HL-60 (cell line): ENCODE data around the gene TGFB1.

Experiments used
- DNase-seq, 2 experiments: peaks; one replicate each; pipeline ENCODE4 v3.0.0-alpha.2; 2010 to 2020; ENCODE audit warnings: low read depth in 1 of 2, low spot score in 1 of 2
- H3K27ac ChIP-seq: fragments of 250-450 bp; sonication (Bioruptor Pico); replicated peaks from 2 replicates; pipeline ENCODE4 v1.5.1; 2020; ENCODE audit warnings: mild to moderate bottlenecking, moderate library complexity
- H3K27me3 ChIP-seq: fragments of 250-450 bp; sonication (Bioruptor Pico); 2 replicates; pipeline ENCODE4 v1.5.1; 2021; ENCODE audit warnings: mild to moderate bottlenecking, moderate library complexity; ENCODE audit not compliant: insufficient read depth, poor library complexity, severe bottlenecking
- H3K4me3 ChIP-seq: replicated peaks from 2 replicates; pipeline ENCODE4 v1.5.1; 2011; ENCODE audit warnings: mild to moderate bottlenecking, control low read depth, low read length; ENCODE audit not compliant: insufficient read depth
- GABPA ChIP-seq: IDR thresholded peaks from 2 replicates; pipeline ENCODE4 v1.6.1; 2012; ENCODE audit warnings: low read depth
- POLR2AphosphoS5 ChIP-seq: IDR thresholded peaks from 2 replicates; pipeline ENCODE4 v1.6.1; 2012; ENCODE audit warnings: low read depth
- REST ChIP-seq: IDR thresholded peaks from 2 replicates; pipeline ENCODE4 v1.6.1; 2012; ENCODE audit warnings: low read depth; ENCODE audit not compliant: insufficient replicate concordance
- SPI1 ChIP-seq: IDR thresholded peaks from 2 replicates; pipeline ENCODE4 v1.6.1; 2012; ENCODE audit warnings: low read depth, mild to moderate bottlenecking, borderline replicate concordance
- TF ChIP-seq, protein P1 (sequence below): IDR thresholded peaks from one replicate; pipeline ENCODE4 v1.5.1; 2011; ENCODE audit warnings: low read length, control low read depth, inconsistent platforms; ENCODE audit not compliant: insufficient read depth

TGFB1 gene

GRCh38 chr19:41397086-41398049 is 43.6 kb upstream of the TGFB1 start, which contains the start of the genes BCKDHA and EXOSC5:
Gene BCKDHA (plus strand): TSS chr19:41397818. CDS start chr19:41397828, 10 bp downstream.
Gene EXOSC5 (minus strand): TSS chr19:41397359. CDS start chr19:41397328, 31 bp downstream.
- DNase-seq, result peak; percentile 100
- H3K27me3 ChIP-seq, result no peaks in the 10 kb centered on the region
- TF ChIP-seq GABPA (no peak), REST (peak; percentile 45), POLR2AphosphoS5 (peak; percentile 52), SPI1 (peak; percentile 57; the same call in 1 of the 2 replicates)
- TF ChIP-seq, protein P1, sequence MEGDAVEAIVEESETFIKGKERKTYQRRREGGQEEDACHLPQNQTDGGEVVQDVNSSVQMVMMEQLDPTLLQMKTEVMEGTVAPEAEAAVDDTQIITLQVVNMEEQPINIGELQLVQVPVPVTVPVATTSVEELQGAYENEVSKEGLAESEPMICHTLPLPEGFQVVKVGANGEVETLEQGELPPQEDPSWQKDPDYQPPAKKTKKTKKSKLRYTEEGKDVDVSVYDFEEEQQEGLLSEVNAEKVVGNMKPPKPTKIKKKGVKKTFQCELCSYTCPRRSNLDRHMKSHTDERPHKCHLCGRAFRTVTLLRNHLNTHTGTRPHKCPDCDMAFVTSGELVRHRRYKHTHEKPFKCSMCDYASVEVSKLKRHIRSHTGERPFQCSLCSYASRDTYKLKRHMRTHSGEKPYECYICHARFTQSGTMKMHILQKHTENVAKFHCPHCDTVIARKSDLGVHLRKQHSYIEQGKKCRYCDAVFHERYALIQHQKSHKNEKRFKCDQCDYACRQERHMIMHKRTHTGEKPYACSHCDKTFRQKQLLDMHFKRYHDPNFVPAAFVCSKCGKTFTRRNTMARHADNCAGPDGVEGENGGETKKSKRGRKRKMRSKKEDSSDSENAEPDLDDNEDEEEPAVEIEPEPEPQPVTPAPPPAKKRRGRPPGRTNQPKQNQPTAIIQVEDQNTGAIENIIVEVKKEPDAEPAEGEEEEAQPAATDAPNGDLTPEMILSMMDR, result no peak

GRCh38 chr19:41395355-41395754 is 41.6 kb upstream of the TGFB1 start:
- peak overlapping the region; percentile 69; the same call in 1 of the 2 replicates for H3K4me3 ChIP-seq
- TF ChIP-seq, protein P1, result no peak
- TF ChIP-seq POLR2AphosphoS5 (no peak), GABPA (no peak), SPI1 (no peak), REST (no peak)
- no peak for DNase-seq
- H3K27ac ChIP-seq, result no peak overlapping the region
- H3K27me3 ChIP-seq, result no peaks in the 10 kb centered on the region

More at GRCh38 chr19:41397086-41398049, 43.6 kb upstream of the TGFB1 start, which contains the start of the genes BCKDHA and EXOSC5:
- peak within 1 kb of the TSS; percentile 98 for H3K27ac ChIP-seq
- peak within 1 kb of the TSS; percentile 79 for H3K4me3 ChIP-seq

DNA sequence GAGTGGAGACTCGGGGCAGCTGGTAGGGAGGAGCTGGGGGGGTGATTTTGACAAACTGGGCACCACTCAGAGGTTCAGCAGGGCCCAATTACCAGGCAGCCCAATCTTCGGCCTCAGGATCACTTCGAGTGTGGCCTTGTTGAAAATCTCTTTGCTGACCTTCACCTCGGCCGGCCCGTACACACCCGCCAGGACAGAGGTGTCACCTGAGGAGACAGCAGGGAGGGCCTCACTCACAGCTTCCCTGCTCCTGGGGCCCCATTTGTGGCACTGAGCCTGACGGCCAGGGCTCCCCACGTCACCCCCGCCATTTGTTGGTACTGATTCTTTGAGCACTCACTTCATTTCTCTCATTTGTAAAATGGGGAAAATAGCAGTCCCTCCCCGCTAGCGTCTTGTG is 39.1 kb upstream of the TGFB1 start:
- TF ChIP-seq SPI1, result no peak
- no peak for TF ChIP-seq POLR2AphosphoS5
- TF ChIP-seq REST, result no peak
- TF ChIP-seq, protein P1, result no peak
- TF ChIP-seq GABPA, result no peak
- H3K27ac ChIP-seq, result no peak overlapping the region
- no peak overlapping the region for H3K4me3 ChIP-seq
- H3K27me3 ChIP-seq, result no peaks in the 10 kb centered on the region
- DNase-seq, result no peak
